ENCODE results near the gene IQCM.

DNA sequence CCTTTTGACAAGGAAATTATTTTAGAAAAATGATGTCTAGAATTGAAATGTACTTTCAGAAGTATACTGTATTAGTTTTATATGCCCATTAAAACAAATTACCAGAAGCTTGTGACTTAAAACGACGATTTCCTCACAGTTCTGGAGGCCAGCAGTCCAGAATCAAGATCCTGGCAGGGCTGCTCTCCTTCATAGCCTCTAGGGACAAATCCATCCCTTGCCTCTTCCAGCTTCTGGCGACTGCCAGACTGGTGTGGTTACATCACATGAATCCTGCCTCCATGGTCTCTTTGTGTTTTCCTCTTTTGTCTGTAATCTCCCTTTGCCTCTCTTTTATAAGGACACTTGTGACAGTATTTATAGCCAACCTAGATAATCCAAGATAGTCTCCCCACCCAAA, 97.1 kb downstream of the IQCM start:
- TF ChIP-seq, protein P1, sequence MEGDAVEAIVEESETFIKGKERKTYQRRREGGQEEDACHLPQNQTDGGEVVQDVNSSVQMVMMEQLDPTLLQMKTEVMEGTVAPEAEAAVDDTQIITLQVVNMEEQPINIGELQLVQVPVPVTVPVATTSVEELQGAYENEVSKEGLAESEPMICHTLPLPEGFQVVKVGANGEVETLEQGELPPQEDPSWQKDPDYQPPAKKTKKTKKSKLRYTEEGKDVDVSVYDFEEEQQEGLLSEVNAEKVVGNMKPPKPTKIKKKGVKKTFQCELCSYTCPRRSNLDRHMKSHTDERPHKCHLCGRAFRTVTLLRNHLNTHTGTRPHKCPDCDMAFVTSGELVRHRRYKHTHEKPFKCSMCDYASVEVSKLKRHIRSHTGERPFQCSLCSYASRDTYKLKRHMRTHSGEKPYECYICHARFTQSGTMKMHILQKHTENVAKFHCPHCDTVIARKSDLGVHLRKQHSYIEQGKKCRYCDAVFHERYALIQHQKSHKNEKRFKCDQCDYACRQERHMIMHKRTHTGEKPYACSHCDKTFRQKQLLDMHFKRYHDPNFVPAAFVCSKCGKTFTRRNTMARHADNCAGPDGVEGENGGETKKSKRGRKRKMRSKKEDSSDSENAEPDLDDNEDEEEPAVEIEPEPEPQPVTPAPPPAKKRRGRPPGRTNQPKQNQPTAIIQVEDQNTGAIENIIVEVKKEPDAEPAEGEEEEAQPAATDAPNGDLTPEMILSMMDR (IDR thresholded peaks at IDR 0.05): no peak
- no peak for TF ChIP-seq POLR2A (IDR thresholded peaks at IDR 0.05)

Measured in heart left ventricle (tissue), 13 donors.